ENCODE results near the gene PLP2.
"Not testable (repeated sequence)": the region's sequence is repeated elsewhere in the genome, so short reads cannot be mapped to it uniquely, and the experiment has no call there.

Gene PLP2

GRCh38 chrX:49163555-49164419 lies 7.9 kb upstream of the PLP2 start:
- DNase-seq (ENCODE audit: low read depth in 2 of 2), result peak; percentile 58

- no peak for DNase-seq (ENCODE audit: low read depth in 2 of 2)
These were observed 6.9 kb upstream of the PLP2 start for GRCh38 chrX:49164589-49165360.

- peak; percentile 42 to 57 for DNase-seq (ENCODE audit: low read depth in 2 of 2)
These were observed 5.5 kb upstream of the PLP2 start for GRCh38 chrX:49165901-49166881.

- DNase-seq (ENCODE audit: low read depth in 2 of 2), result peak in 1 of 2 donors; percentile 45
These were observed 4.6 kb upstream of the PLP2 start for GRCh38 chrX:49166914-49167739.

- DNase-seq (ENCODE audit: low read depth in 2 of 2), result no peak
These were observed 4.0 kb upstream of the PLP2 start for GRCh38 chrX:49167740-49168108.

- DNase-seq (ENCODE audit: low read depth in 2 of 2), result peak in 1 of 2 donors; percentile 53
These were observed 632 bp downstream of the PLP2 start for GRCh38 chrX:49172280-49172780.

- not testable (repeated sequence) for DNase-seq (ENCODE audit: low read depth in 2 of 2)
These were observed 1.8 kb downstream of the PLP2 start for GRCh38 chrX:49173544-49173943.

GRCh38 chrX:49174723-49175122 lies 3.0 kb downstream of the PLP2 start:
- DNase-seq (ENCODE audit: low read depth in 2 of 2), result no peak

GRCh38 chrX:49175435-49176274 lies 4.0 kb downstream of the PLP2 start:
- no peak for DNase-seq (ENCODE audit: low read depth in 2 of 2)

- no peak for DNase-seq (ENCODE audit: low read depth in 2 of 2)
These were observed 5.0 kb downstream of the PLP2 start for GRCh38 chrX:49176421-49177326.

GRCh38 chrX:49177338-49177833 lies 5.7 kb downstream of the PLP2 start:
- no peak for DNase-seq (ENCODE audit: low read depth in 2 of 2)

GRCh38 chrX:49177873-49178480 lies 6.3 kb downstream of the PLP2 start:
- DNase-seq (ENCODE audit: low read depth in 2 of 2), result no peak

GRCh38 chrX:49178537-49178936 lies 6.8 kb downstream of the PLP2 start:
- DNase-seq (ENCODE audit: low read depth in 2 of 2), result no peak

GRCh38 chrX:49179358-49179757 lies 7.7 kb downstream of the PLP2 start:
- DNase-seq (ENCODE audit: low read depth in 2 of 2), result no peak

GRCh38 chrX:49183701-49184281 lies 12.1 kb downstream of the PLP2 start:
- DNase-seq (ENCODE audit: low read depth in 2 of 2), result no peak

GRCh38 chrX:49184294-49185281 lies 12.9 kb downstream of the PLP2 start:
- DNase-seq (ENCODE audit: low read depth in 2 of 2), result no peak

All from stimulated activated CD8-positive, alpha-beta memory T cell treated with anti-CD3 and anti-CD28 coated beads, Interleukin-15, amount 100 ng/mL, for 4 hours (primary cell).